B cell (primary cell): Measurements from ENCODE around the gene DGCR2. TPM values are rescaled to one million over a fixed set of nuclear protein-coding genes. Genes with fewer than 3 reads are reported as not detected.

ENCODE experiments used
- ATAC-seq: fragments of 200-7000 bp; cut with Tn5 transposase; one replicate; pipeline ENCODE4 v1.10.0; 2021; ENCODE audit warnings: low read depth, mild to moderate bottlenecking, moderate number of reproducible peaks, moderate library complexity
- CTCF ChIA-PET: fragments of 350-600 bp; sonication (Branson Sonifier 250); formaldehyde crosslinking; loops from one replicate; lab custom pipeline; 2021; ENCODE audit warnings: antibody characterized with exemption, inconsistent platforms; lab: Charles Lee
- POLR2A ChIA-PET: fragments of 350-600 bp; sonication (Branson Sonifier 250); formaldehyde crosslinking; loops from one replicate; lab custom pipeline; 2021; ENCODE audit warnings: antibody characterized with exemption; lab: Charles Lee
- DNase-seq: peaks from one replicate; pipeline ENCODE4 v3.0.0; 2013
- H2AFZ ChIP-seq: 2 replicates; pipeline ENCODE4 v1.6.1; 2012; ENCODE audit warnings: mild to moderate bottlenecking, low read depth, low read length; ENCODE audit not compliant: insufficient read depth, poor library complexity, severe bottlenecking
- H3K27ac ChIP-seq, 2 donors: 1 replicate in 1 of 2; 2 replicates in 1 of 2; pipeline ENCODE4 v1.5.1; 2012 to 2013; ENCODE audit warnings: low read length in 2 of 2, mild to moderate bottlenecking in 2 of 2, moderate library complexity in 1 of 2
- H3K27me3 ChIP-seq, 4 experiments: fragments of 200-600 bp in 1 of 4; sonication (generic) in 1 of 4; replicated peaks in 1 of 4; 1 replicate in 2 of 4; 2 replicates in 2 of 4; pipeline versions ENCODE4 v1.6.1 to v1.7.0; 2013 to 2016; ENCODE audit warnings: low read length in 3 of 4, mild to moderate bottlenecking in 2 of 4, mixed read lengths in 1 of 4, moderate library complexity in 1 of 4; ENCODE audit not compliant: insufficient read depth in 4 of 4, control insufficient read depth in 3 of 4; ENCODE audit errors: control extremely low read depth in 1 of 4
- H3K36me3 ChIP-seq, 2 experiments: replicated peaks in 1 of 2; 1 replicate in 1 of 2; 2 replicates in 1 of 2; pipeline versions ENCODE4 v1.6.1 to v1.7.1; 2013; ENCODE audit warnings: low read length in 1 of 2; ENCODE audit not compliant: insufficient read depth in 2 of 2, control insufficient read depth in 1 of 2; ENCODE audit errors: control extremely low read depth in 1 of 2, extremely low read depth in 1 of 2
- H3K4me1 ChIP-seq, 2 donors: fragments of 200-600 bp in 1 of 2; sonication (generic) in 1 of 2; 1 replicate in 1 of 2; 2 replicates in 1 of 2; pipeline versions ENCODE4 v1.5.1 to v1.6.1; 2013 to 2017; ENCODE audit warnings: low read length in 2 of 2; ENCODE audit not compliant: control insufficient read depth in 2 of 2, insufficient read depth in 2 of 2
- H3K4me2 ChIP-seq: replicated peaks from 2 replicates; pipeline ENCODE3; 2012; ENCODE audit warnings: mild to moderate bottlenecking, low read depth, low read length; ENCODE audit not compliant: poor library complexity, severe bottlenecking
- H3K4me3 ChIP-seq, 5 experiments: fragments of 200-600 bp in 1 of 5; sonication (generic) in 1 of 5; 1 replicate in 3 of 5; 2 replicates in 2 of 5; pipeline versions ENCODE4 v1.5.1 to v1.7.0; 2011 to 2016; ENCODE audit warnings: low read length in 4 of 5, mild to moderate bottlenecking in 4 of 5, low read depth in 2 of 5, control low read depth in 1 of 5, moderate library complexity in 1 of 5; ENCODE audit not compliant: insufficient read depth in 1 of 5; ENCODE audit errors: control extremely low read depth in 1 of 5, extremely low read depth in 1 of 5
- H3K79me2 ChIP-seq: fragments of 200-600 bp; sonication (generic); one replicate; pipeline ENCODE4 v1.6.0; 2016; ENCODE audit warnings: low read length; ENCODE audit not compliant: control insufficient read depth, insufficient read depth
- H3K9ac ChIP-seq: fragments of 200-600 bp; sonication (generic); 2 replicates; pipeline ENCODE4 v1.6.1; 2017; ENCODE audit warnings: mild to moderate bottlenecking, low read length, moderate library complexity
- H3K9me3 ChIP-seq, 3 donors: one replicate each; pipeline versions ENCODE4 v1.6.1 to v1.7.1; 2013; ENCODE audit warnings: low read length in 2 of 3; ENCODE audit not compliant: control insufficient read depth in 2 of 3, insufficient read depth in 1 of 3; ENCODE audit errors: control extremely low read depth in 1 of 3
- H4K20me1 ChIP-seq: 2 replicates; pipeline ENCODE4 v1.6.0; 2012; ENCODE audit warnings: mild to moderate bottlenecking, low read length; ENCODE audit not compliant: insufficient read depth, control insufficient read depth, poor library complexity, severe bottlenecking
- H3K27ac Mint-ChIP-seq: one replicate; pipeline ENCODE4 v1.8.0; 2021; ENCODE audit warnings: mixed read lengths
- H3K27me3 Mint-ChIP-seq: one replicate; pipeline ENCODE4 v1.8.0; 2021; ENCODE audit warnings: mixed read lengths
- H3K4me1 Mint-ChIP-seq: one replicate; pipeline ENCODE4 v1.8.0; 2021; ENCODE audit warnings: mixed read lengths
- H3K4me3 Mint-ChIP-seq: one replicate; pipeline ENCODE4 v1.8.0; 2021; ENCODE audit warnings: mixed read lengths
- H3K9me3 Mint-ChIP-seq: one replicate; pipeline ENCODE4 v1.8.0; 2022; ENCODE audit warnings: mixed read lengths; ENCODE audit not compliant: insufficient read depth
- CTCF ChIP-seq: fragments of 200-600 bp; IDR thresholded peaks from one replicate; pipeline ENCODE4 v1.8.0; 2022; ENCODE audit warnings: antibody characterized with exemption, mild to moderate bottlenecking
- EZH2 ChIP-seq: IDR thresholded peaks from 2 replicates; pipeline ENCODE4 v1.6.1; 2012; ENCODE audit warnings: borderline replicate concordance, low read depth, mild to moderate bottlenecking, moderate library complexity, low read length; ENCODE audit not compliant: insufficient read depth, poor library complexity, severe bottlenecking
- WGBS: methylation state at CpG from one replicate; pipeline ENCODE4 v1.1.5; 2013; ENCODE audit warnings: missing lambda C conversion rate; ENCODE audit not compliant: insufficient coverage; 5-methylcytosine and 5-hydroxymethylcytosine counted together
- intact Hi-C: fragments of 100-400 bp; cut with micrococcal nuclease; formaldehyde crosslinking; loops from one replicate; pipeline ENCODE4 v1.10.0; 2022
- polyA plus RNA-seq: library from polyadenylated mRNA; depleted of rRNA; stranded (reverse); fragments of >200 nt; gene quantifications from 2 replicates; pipeline ENCODE4 v1.2.3, GENCODE V29; 2012
- total RNA-seq, 2 donors: library from RNA; stranded (reverse); fragments of 120-200 nt in 1 of 2; gene quantifications; 1 replicate in 1 of 2; 2 replicates in 1 of 2; pipeline versions ENCODE4 v1.2.3 to v1.2.4, GENCODE V29; 2013 to 2022

The DGCR2 gene
- total and polyA plus RNA-seq, 2 donors (not counting 1 experiment from before 2014, with no cell fraction given): 28.8 to 49.5 TPM

GRCh38 chr22:18991138-18991432, 131.1 kb downstream of the DGCR2 start:
- Histone ChIP-seq H3K4me3 (no peak overlapping the region), H3K79me2 (no peaks in the 10 kb centered on the region), H3K27ac (no peak overlapping the region), H3K9ac (no peak overlapping the region), H3K27me3 (peaks cover 0 to 7% (median 0%) of the 10 kb centered on the region in 4 experiments), H3K4me1 (no peaks in the 10 kb centered on the region), H4K20me1 (no peaks in the 10 kb centered on the region), H3K36me3 (no peaks in the 10 kb centered on the region), H2AFZ (no peak overlapping the region), H3K4me2 (no peak overlapping the region), H3K9me3 (peaks cover 0 to 5% (median 0%) of the 10 kb centered on the region in 3 donors)
- TF ChIP-seq EZH2 (no peak), CTCF (no peak)
- intact Hi-C loops: no loop called here
- ChIA-PET CTCF (no interaction called here), POLR2A (no interaction called here)
- WGBS: 86% methylated on average over 5 of the region's 7 CpGs
- Mint-ChIP-seq H3K9me3 (no peaks in the 10 kb centered on the region), H3K27me3 (peaks cover 24% of the 10 kb centered on the region), H3K4me3 (no peak overlapping the region), H3K4me1 (no peaks in the 10 kb centered on the region), H3K27ac (no peak overlapping the region)
- no peak for ATAC-seq
- no peak for DNase-seq

GRCh38 chr22:18990355-18991137, 131.7 kb downstream of the DGCR2 start:
- Histone ChIP-seq H2AFZ (no peak overlapping the region), H3K36me3 (no peaks in the 10 kb centered on the region), H3K4me1 (no peaks in the 10 kb centered on the region), H3K79me2 (no peaks in the 10 kb centered on the region), H3K27me3 (peaks cover 0 to 7% (median 0%) of the 10 kb centered on the region in 4 experiments), H3K4me3 (no peak overlapping the region), H3K9me3 (peaks cover 0 to 5% (median 0%) of the 10 kb centered on the region in 3 donors), H4K20me1 (no peaks in the 10 kb centered on the region), H3K4me2 (no peak overlapping the region), H3K9ac (no peak overlapping the region), H3K27ac (no peak overlapping the region)
- Mint-ChIP-seq H3K4me3 (no peak overlapping the region), H3K4me1 (no peaks in the 10 kb centered on the region), H3K27ac (no peak overlapping the region), H3K27me3 (peaks cover 24% of the 10 kb centered on the region), H3K9me3 (no peaks in the 10 kb centered on the region)
- TF ChIP-seq CTCF (no peak), EZH2 (no peak)
- no peak for DNase-seq
- WGBS: 93% methylated on average over 23 of the region's 23 CpGs
- intact Hi-C loops: no loop called here
- ChIA-PET CTCF (no interaction called here), POLR2A (no interaction called here)
- no peak for ATAC-seq
